GM13977 (cell line): ENCODE results near the gene RAB4A.
A peak's percentile ranks its signal among the peaks of the same experiment; 100 is the strongest.

Experiments used
- DNase-seq: peaks from one replicate; pipeline ENCODE4 v3.0.0; 2012; ENCODE audit warnings: low spot score
- in situ Hi-C: fragments of 300-500 bp; cut with MboI; formaldehyde crosslinking; loops from one replicate; pipeline ENCODE4 v1.12.0; 2022; ENCODE audit warnings: low sequenced_read_pairs, low pct_unique_long_range_greater_than_20kb, mixed read lengths, inconsistent platforms; ENCODE audit not compliant: unreplicated experiment
- TF ChIP-seq, protein P1 (sequence below): IDR thresholded peaks from 2 replicates; pipeline ENCODE4 v1.5.1; 2012; ENCODE audit warnings: mild to moderate bottlenecking, control low read depth; ENCODE audit not compliant: insufficient read depth; ENCODE audit errors: extremely low read depth, missing control alignments

The RAB4A gene

DNA sequence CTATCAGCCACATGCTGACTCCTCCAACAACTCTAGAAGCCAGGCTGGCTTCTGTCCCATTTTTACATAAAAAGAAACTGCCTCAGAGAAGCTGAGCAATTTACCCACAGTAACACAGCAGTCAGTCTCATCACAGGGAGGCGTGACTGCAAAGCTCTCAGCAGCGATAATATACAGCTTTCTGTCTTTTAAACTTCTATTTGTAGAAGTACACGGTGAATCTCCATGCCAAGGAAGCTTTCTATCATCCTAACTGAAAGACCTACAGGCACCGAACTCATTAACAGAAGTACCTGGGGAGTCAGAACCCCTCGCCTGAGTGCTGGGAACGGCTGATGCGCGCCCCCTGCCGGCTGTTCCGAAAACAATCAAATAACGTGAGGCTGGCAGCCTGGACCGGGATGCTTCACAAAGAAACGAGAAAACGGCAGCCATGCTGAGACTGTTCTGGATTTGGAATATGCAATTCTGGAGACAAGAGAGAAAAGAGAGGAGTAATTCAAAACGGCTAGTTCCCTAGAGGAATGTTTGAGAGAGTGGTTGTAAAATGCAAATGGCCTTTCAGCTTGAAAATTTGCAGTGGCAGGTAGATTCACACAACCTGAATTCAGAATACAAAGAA lies 43.5 kb upstream of the RAB4A start:
- DNase-seq: peak; percentile 75
- in situ Hi-C loops: no loop called here
- TF ChIP-seq, protein P1, sequence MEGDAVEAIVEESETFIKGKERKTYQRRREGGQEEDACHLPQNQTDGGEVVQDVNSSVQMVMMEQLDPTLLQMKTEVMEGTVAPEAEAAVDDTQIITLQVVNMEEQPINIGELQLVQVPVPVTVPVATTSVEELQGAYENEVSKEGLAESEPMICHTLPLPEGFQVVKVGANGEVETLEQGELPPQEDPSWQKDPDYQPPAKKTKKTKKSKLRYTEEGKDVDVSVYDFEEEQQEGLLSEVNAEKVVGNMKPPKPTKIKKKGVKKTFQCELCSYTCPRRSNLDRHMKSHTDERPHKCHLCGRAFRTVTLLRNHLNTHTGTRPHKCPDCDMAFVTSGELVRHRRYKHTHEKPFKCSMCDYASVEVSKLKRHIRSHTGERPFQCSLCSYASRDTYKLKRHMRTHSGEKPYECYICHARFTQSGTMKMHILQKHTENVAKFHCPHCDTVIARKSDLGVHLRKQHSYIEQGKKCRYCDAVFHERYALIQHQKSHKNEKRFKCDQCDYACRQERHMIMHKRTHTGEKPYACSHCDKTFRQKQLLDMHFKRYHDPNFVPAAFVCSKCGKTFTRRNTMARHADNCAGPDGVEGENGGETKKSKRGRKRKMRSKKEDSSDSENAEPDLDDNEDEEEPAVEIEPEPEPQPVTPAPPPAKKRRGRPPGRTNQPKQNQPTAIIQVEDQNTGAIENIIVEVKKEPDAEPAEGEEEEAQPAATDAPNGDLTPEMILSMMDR: peak; percentile 86

DNA sequence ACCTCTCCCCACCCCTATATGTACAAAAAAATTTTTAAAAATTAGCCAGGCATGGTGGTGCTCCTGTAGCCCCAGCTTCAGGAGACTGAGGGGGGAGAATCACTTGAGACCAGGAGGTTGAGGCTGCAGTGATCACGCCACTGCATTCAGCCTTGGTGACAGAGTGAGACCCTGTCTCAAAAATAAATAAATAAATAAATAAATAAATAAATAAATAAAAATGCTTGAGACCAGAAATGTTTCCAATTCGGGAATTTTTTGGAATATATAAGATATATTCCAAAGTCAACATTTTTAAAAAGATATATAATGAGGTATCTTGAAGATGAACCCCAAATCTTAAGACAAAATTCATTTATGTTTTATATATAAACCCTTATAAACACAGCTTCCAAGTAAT lies 42.4 kb upstream of the RAB4A start:
- in situ Hi-C loops: no loop called here
- no peak for DNase-seq
- TF ChIP-seq, protein P1: no peak

DNA sequence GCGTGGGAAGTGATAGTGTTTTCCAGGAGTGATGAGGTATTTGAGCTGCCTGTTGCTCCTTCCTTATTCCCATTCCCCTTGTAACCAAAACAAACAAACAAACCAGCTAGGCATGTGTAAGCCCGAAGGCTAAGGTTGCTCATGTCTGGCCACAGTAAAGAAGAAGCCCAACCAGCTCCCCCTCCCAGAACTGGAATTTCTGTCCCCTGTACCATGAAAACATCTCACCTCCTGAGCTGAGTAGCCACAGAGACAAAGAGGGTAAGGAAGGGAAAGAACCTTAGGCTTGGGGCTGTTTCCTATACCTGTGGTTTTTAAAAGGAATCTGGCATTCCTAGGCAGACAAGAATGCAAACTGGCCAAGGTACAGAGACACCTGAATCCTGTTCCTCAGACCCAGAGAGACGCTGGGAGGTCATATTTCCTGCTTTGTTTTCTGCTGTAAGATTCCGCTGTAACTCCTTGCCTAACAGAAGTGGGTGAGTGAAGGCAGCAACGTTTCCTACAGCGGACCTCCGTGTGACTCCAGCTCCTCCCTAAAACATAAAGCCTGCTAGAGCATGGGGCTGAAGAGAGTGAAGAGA lies 41.7 kb upstream of the RAB4A start:
- in situ Hi-C loops: no loop called here
- TF ChIP-seq, protein P1: no peak

DNA sequence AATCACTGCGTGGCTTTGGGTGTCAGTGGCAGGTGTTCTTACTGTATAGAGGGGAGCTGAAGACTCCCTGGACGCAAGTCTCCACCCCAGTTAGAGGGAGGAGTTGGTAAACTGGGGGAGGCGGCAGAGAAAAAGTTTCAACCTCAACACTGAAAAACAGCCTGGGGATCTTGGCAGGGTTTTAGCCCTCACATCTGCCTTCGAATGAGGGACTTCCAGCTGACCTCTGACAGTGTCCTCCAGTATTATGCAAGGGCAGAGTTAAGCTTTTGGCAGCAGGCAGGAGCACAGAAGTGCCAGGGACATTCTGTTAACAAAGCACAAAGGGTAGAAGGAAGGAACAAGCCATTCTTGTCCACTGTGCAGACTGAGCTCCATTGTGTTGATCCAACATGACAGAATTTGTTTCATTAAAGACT lies 41.2 kb upstream of the RAB4A start:
- in situ Hi-C loops: no loop called here
- DNase-seq: no peak
- TF ChIP-seq, protein P1: no peak

More for the DNA sequence above, 41.7 kb upstream of the RAB4A start:
- DNase-seq: no peak

DNA sequence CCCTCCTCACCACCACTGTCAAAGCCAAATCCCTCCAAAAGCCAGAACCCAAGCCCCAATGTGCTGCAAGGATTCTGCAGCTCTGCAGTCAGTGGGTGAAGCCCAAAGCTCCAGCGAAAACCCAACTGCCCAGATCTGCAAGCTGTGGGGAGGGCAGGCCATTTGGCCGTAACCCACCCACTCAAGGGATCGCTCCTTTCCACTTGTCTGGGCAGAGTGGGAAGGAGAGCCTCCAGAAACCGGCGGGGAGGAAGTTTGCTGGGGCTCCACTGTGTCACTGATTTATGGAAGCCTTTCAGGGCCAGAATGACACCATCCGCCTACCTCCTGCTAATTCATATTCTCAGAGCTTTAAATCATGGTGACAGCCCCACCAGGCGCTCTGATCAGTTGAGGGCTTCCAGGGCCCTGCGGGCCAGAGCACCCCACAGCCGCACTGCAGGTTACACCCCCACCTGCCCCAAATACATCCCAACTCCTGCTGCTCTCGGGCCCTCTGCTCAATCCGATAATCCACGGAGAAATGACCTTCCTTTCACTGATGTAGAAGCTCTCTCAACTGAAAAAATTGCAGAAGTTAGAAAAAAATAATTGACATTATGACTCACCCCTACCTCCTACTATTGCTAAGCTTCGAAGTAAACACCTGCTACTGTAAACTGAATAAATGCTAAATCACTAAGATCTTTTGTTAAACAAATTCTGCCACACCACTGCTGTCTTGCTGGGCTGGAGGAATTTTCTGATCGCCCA lies 40.6 kb upstream of the RAB4A start:
- in situ Hi-C loops: no loop called here
- peak; percentile 43 for DNase-seq
- TF ChIP-seq, protein P1: no peak

DNA sequence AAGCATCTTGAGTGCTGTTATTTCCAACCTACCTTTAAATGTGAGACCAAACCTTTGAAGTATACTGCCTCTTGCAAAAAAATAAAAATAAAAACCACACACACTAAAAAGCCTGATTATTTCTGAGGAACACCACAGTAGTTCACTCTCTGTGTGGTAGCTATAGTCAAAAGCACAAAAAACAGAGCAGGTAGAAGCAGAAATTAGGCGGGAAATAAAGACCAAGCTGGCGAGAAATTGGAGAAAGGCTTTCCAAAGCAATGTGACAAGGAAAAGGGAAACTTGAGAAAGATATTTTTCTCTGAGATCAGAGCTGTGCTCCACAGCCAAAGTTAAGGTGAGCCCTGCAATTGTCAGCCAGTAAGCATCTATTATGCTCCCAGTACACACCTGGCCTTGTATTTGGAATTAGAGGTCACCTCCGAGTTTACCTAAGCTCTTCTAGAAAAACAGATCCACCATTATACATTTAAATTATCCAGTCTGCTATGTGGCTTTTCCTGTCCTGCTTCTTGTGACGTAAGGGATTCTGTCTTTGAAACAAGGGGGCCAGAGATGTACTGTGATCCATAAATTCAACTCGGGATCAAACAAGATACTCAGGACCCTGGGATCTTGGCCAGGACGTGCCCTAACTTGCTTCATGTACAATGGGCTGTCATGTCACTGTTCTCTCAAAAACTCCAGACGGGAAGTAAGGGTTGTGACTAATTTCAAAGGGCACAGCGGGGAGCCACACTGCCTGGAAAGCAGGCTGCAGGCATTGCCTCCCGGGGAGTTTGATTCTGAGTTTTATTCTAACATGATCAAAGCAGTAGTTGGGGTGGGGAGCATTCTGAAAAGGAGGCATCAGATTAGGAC lies 39.8 kb upstream of the RAB4A start:
- in situ Hi-C loops: no loop called here
- no peak for DNase-seq

More for the DNA sequence above, 39.8 kb upstream of the RAB4A start:
- TF ChIP-seq, protein P1: no peak
